Measurements from ENCODE around the gene COMMD2.

DNA sequence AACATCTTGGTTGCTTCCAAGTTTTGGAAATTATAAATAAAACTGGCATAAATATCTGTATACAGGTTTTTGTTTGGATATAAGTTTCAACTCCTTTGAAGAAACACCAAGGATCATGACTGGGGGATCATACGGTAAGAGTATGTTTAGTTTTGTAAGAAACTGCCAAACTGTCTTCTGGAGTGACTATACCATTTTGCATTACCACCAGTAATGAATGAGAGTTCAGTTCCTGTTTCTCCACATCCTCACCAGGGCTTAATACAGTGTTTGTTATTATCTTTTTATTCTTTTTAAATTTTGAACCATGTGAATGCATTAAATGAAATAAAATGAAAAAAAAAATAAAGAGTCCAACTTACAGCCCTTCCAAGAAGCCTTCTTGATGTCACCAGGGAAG lies 43.7 kb upstream of the COMMD2 start:
- TF ChIP-seq, protein P1, sequence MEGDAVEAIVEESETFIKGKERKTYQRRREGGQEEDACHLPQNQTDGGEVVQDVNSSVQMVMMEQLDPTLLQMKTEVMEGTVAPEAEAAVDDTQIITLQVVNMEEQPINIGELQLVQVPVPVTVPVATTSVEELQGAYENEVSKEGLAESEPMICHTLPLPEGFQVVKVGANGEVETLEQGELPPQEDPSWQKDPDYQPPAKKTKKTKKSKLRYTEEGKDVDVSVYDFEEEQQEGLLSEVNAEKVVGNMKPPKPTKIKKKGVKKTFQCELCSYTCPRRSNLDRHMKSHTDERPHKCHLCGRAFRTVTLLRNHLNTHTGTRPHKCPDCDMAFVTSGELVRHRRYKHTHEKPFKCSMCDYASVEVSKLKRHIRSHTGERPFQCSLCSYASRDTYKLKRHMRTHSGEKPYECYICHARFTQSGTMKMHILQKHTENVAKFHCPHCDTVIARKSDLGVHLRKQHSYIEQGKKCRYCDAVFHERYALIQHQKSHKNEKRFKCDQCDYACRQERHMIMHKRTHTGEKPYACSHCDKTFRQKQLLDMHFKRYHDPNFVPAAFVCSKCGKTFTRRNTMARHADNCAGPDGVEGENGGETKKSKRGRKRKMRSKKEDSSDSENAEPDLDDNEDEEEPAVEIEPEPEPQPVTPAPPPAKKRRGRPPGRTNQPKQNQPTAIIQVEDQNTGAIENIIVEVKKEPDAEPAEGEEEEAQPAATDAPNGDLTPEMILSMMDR (IDR thresholded peaks at IDR 0.05): no peak
- TF ChIP-seq POLR2A (IDR thresholded peaks at IDR 0.05): no peak

All from lower leg skin (tissue), 3 donors.